Chondrocyte (in vitro differentiated cells): ENCODE results near the gene CTDSP1. TPM values are rescaled to one million over a fixed set of nuclear protein-coding genes. Genes with fewer than 3 reads are reported as not detected.
A peak's percentile ranks its signal among the peaks of the same experiment; 100 is the strongest.

Source experiments
- DNase-seq: peaks from one replicate; pipeline ENCODE4 v3.0.0; 2021; ENCODE audit warnings: mixed read lengths, low spot score
- H3K27ac Mint-ChIP-seq: one replicate; pipeline ENCODE4 v1.8.0; 2021; ENCODE audit warnings: mild to moderate bottlenecking, moderate library complexity, mixed read lengths; ENCODE audit not compliant: unreplicated experiment
- H3K27me3 Mint-ChIP-seq: 2 replicates; pipeline ENCODE4 v1.8.0; 2021; ENCODE audit warnings: low read depth, mixed read lengths
- H3K36me3 Mint-ChIP-seq: 2 replicates; pipeline ENCODE4 v1.8.0; 2021; ENCODE audit warnings: low read depth, mixed read lengths
- H3K4me1 Mint-ChIP-seq: 2 replicates; pipeline ENCODE4 v1.8.0; 2021; ENCODE audit warnings: low read depth, mild to moderate bottlenecking, mixed read lengths
- H3K4me3 Mint-ChIP-seq: one replicate; pipeline ENCODE4 v1.8.0; 2021; ENCODE audit warnings: mild to moderate bottlenecking, moderate library complexity, mixed read lengths; ENCODE audit not compliant: unreplicated experiment
- H3K9me3 Mint-ChIP-seq: 2 replicates; pipeline ENCODE4 v1.8.0; 2021; ENCODE audit warnings: low read depth, mixed read lengths
- total RNA-seq: library from RNA; stranded (reverse); gene quantifications from 3 replicates; pipeline ENCODE4 v1.2.1, GENCODE V29; 2021
- TF ChIP-seq, protein P1 (sequence below): fragments of 200-600 bp; sonication (generic); IDR thresholded peaks from 2 replicates; pipeline ENCODE4 v1.5.0; 2021; ENCODE audit warnings: antibody characterized with exemption, mild to moderate bottlenecking, moderate library complexity

The CTDSP1 gene
- total RNA-seq, 1 donor from 2014 or later, result 95.3 TPM

DNA sequence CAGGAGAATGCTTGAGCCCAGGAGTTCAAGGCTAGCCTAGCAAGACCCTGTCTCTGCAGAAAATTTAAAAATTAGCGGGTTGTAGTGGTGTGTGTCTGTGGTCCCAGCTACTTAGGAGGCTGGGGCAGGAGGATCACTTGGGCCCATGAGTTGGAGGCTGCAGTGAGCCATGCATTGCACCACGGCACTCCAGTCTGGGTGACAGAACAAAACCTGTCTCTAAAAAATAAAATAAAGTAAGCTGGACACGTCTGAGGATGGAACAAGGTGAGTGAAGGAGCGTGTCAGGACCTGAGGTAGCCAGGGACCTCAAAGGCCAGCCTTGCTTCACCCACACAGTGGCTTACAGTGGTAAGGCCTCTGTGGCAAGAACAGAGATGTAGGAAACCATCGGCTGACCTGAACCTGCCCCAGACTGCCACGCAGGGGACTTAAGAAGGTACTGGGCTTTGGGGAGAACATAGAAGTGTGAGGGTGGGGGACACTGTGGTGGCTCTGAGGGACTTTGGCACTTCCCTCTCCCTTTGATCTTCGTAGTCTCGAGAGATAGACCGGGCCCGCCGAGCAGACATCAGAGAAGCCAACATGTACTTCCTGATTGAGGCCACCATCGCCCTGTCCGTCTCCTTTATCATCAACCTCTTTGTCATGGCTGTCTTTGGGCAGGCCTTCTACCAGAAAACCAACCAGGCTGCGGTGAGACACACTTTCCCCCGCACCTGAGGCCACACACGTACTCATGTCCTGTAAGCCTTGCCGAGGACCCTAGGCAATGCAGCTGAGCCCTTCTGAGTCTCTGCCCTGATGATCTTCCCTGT lies 10.1 kb upstream of the CTDSP1 start:
- TF ChIP-seq, protein P1, sequence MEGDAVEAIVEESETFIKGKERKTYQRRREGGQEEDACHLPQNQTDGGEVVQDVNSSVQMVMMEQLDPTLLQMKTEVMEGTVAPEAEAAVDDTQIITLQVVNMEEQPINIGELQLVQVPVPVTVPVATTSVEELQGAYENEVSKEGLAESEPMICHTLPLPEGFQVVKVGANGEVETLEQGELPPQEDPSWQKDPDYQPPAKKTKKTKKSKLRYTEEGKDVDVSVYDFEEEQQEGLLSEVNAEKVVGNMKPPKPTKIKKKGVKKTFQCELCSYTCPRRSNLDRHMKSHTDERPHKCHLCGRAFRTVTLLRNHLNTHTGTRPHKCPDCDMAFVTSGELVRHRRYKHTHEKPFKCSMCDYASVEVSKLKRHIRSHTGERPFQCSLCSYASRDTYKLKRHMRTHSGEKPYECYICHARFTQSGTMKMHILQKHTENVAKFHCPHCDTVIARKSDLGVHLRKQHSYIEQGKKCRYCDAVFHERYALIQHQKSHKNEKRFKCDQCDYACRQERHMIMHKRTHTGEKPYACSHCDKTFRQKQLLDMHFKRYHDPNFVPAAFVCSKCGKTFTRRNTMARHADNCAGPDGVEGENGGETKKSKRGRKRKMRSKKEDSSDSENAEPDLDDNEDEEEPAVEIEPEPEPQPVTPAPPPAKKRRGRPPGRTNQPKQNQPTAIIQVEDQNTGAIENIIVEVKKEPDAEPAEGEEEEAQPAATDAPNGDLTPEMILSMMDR, result no peak
- Mint-ChIP-seq H3K9me3 (no peaks in the 10 kb centered on the region), H3K4me3 (no peak overlapping the region), H3K36me3 (no peaks in the 10 kb centered on the region), H3K27ac (no peak overlapping the region), H3K27me3 (peaks cover 2% of the 10 kb centered on the region), H3K4me1 (peaks cover 5% of the 10 kb centered on the region)
- DNase-seq, result no peak

DNA sequence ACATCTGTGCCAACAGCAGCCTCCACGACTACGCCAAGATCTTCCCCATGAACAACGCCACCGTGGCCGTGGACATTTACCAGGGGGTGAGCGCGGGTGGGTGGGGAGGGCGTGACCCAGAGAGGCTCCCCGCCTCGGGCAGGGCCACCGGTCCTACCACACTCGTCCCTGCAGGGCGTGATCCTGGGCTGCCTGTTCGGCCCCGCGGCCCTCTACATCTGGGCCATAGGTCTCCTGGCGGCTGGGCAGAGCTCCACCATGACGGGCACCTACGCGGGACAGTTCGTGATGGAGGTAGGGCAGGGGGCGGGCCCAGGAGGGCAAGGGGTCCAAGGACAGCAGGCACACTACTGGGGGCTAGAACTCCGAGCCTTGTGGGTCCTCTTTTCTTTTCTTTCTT lies 8.5 kb upstream of the CTDSP1 start:
- H3K27ac Mint-ChIP-seq, result no peak overlapping the region
- no peak for DNase-seq
- H3K36me3 Mint-ChIP-seq, result no peaks in the 10 kb centered on the region
- peaks cover 11% of the 10 kb centered on the region for H3K4me1 Mint-ChIP-seq
- H3K4me3 Mint-ChIP-seq, result no peak overlapping the region
- no peaks in the 10 kb centered on the region for H3K9me3 Mint-ChIP-seq
- TF ChIP-seq, protein P1, result no peak
- peaks cover 2% of the 10 kb centered on the region for H3K27me3 Mint-ChIP-seq

DNA sequence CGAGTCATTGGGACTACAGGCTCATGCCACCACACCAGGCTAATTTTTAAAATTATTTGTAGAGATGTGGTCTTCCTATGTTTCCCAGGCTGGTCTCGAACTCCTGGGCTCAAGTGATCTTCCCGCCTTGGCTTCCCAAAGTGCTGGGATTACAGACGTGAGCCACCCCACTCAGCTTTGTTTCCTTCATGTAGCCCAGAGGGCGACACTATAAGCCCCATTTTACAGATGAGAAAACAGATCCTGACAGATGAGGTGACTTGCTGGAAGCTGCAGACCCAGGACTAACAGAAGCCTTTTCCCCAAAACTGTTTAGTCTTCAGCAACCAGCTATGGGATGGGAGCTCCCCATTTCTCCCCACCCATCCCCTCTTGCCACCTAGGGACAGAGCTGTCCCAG lies 7.2 kb upstream of the CTDSP1 start:
- Mint-ChIP-seq H3K27ac (no peak overlapping the region), H3K4me3 (no peak overlapping the region), H3K9me3 (no peaks in the 10 kb centered on the region), H3K27me3 (no peaks in the 10 kb centered on the region), H3K4me1 (peaks cover 19% of the 10 kb centered on the region), H3K36me3 (no peaks in the 10 kb centered on the region)
- DNase-seq, result no peak
- TF ChIP-seq, protein P1, result no peak

DNA sequence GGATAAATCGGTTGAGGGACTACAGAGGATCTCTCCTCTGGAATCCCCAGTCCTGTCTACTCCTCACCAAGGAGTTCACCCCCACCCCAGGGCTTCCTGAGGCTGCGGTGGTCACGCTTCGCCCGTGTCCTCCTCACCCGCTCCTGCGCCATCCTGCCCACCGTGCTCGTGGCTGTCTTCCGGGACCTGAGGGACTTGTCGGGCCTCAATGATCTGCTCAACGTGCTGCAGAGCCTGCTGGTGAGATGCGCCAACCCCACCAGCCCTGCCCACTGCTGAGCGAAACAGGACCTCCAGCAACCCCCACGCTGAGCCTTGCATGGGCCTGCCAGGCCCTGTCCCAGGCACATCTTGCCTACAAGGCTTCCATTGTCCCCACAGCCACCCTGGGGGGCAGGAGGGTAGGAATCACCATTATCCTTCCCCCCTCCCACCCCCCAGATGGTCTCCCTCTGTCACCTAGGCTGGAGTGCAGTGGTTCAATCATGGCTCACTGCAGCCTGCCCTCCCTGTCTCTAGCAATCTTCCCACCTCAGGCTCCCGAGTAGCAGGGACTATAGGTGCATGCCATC lies 6.7 kb upstream of the CTDSP1 start:
- peak; percentile 91 for DNase-seq
- no peak overlapping the region for H3K4me3 Mint-ChIP-seq

DNA sequence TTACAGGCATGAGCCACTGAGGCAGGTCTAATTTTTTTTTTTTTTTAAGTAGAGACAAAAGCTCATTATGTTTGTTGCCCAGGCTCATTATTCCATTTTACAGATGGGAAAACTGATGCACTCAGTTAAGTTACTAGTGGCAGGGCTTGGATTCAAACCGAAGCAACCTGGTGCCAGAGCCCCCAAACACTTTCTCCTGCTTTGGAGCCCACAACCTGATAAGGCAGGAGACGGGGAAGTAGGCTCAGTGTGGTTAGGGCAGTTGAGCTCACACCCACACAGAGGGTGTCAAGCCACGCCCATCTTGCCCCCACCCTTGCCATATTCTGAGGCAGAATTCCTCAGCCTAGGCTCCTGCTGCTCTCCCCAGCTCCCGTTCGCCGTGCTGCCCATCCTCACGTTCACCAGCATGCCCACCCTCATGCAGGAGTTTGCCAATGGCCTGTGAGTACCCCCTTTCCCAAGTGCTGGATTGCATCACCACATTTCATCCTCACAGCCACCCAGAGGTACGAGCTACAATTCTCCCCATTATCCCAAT lies 5.8 kb upstream of the CTDSP1 start:
- H3K4me1 Mint-ChIP-seq, result peaks cover 25% of the 10 kb centered on the region
- H3K27me3 Mint-ChIP-seq, result no peaks in the 10 kb centered on the region
- no peak overlapping the region for H3K4me3 Mint-ChIP-seq
- H3K9me3 Mint-ChIP-seq, result no peaks in the 10 kb centered on the region
- no peak for DNase-seq
- TF ChIP-seq, protein P1, result no peak
- H3K27ac Mint-ChIP-seq, result no peak overlapping the region
- H3K36me3 Mint-ChIP-seq, result no peaks in the 10 kb centered on the region

More for the DNA sequence above, 6.7 kb upstream of the CTDSP1 start:
- TF ChIP-seq, protein P1, result no peak
- Mint-ChIP-seq H3K4me1 (peaks cover 24% of the 10 kb centered on the region), H3K27me3 (no peaks in the 10 kb centered on the region), H3K27ac (no peak overlapping the region), H3K9me3 (no peaks in the 10 kb centered on the region), H3K36me3 (no peaks in the 10 kb centered on the region)
